ENCODE results near the gene MMD2.
"Not testable (repeated sequence)": the region's sequence is repeated elsewhere in the genome, so short reads cannot be mapped to it uniquely, and the experiment has no call there.

The MMD2 gene

GRCh38 chr7:4937411-4937810 is 21.6 kb downstream of the MMD2 start:
- no peaks in the 10 kb centered on the region for H3K27me3 Mint-ChIP-seq
- no peaks in the 10 kb centered on the region for H3K36me3 Mint-ChIP-seq
- H3K9me3 Mint-ChIP-seq (ENCODE audit: low read depth), result no peaks in the 10 kb centered on the region
- H3K4me1 Mint-ChIP-seq (ENCODE audit: low read depth), result no peaks in the 10 kb centered on the region
- H3K27ac Mint-ChIP-seq, result no peak overlapping the region
- no peak overlapping the region for H3K4me3 Mint-ChIP-seq

- no peaks in the 10 kb centered on the region for H3K4me1 Mint-ChIP-seq (ENCODE audit: low read depth)
Measured at GRCh38 chr7:4934419-4935025, 24.5 kb downstream of the MMD2 start.

GRCh38 chr7:4931943-4932342 is 27.0 kb downstream of the MMD2 start:
- H3K4me1 Mint-ChIP-seq (ENCODE audit: low read depth), result no peaks in the 10 kb centered on the region
- H3K4me3 Mint-ChIP-seq, result no peak overlapping the region
- no peak overlapping the region for H3K27ac Mint-ChIP-seq

More at GRCh38 chr7:4934419-4935025, 24.5 kb downstream of the MMD2 start:
- H3K4me3 Mint-ChIP-seq, result no peak overlapping the region
- H3K9me3 Mint-ChIP-seq (ENCODE audit: low read depth), result no peaks in the 10 kb centered on the region
- H3K27me3 Mint-ChIP-seq, result no peaks in the 10 kb centered on the region
- H3K27ac Mint-ChIP-seq, result no peak overlapping the region
- H3K36me3 Mint-ChIP-seq, result no peaks in the 10 kb centered on the region

GRCh38 chr7:4929005-4929404 is 30.0 kb downstream of the MMD2 start:
- Mint-ChIP-seq H3K36me3 (no peaks in the 10 kb centered on the region), H3K4me1 (ENCODE audit: low read depth) (no peaks in the 10 kb centered on the region), H3K27ac (no peak overlapping the region), H3K9me3 (ENCODE audit: low read depth) (no peaks in the 10 kb centered on the region), H3K4me3 (no peak overlapping the region), H3K27me3 (peaks cover 8% of the 10 kb centered on the region)

More at GRCh38 chr7:4931943-4932342, 27.0 kb downstream of the MMD2 start:
- H3K27me3 Mint-ChIP-seq, result peaks cover 4% of the 10 kb centered on the region
- H3K36me3 Mint-ChIP-seq, result no peaks in the 10 kb centered on the region
- no peaks in the 10 kb centered on the region for H3K9me3 Mint-ChIP-seq (ENCODE audit: low read depth)

- H3K4me1 Mint-ChIP-seq (ENCODE audit: low read depth), result no peaks in the 10 kb centered on the region
- peaks cover 8% of the 10 kb centered on the region for H3K27me3 Mint-ChIP-seq
- H3K4me3 Mint-ChIP-seq, result no peak overlapping the region
- no peak overlapping the region for H3K27ac Mint-ChIP-seq
- no peaks in the 10 kb centered on the region for H3K36me3 Mint-ChIP-seq
- no peaks in the 10 kb centered on the region for H3K9me3 Mint-ChIP-seq (ENCODE audit: low read depth)
Measured at GRCh38 chr7:4928445-4928844, 30.5 kb downstream of the MMD2 start.

- H3K4me3 Mint-ChIP-seq, result no peak overlapping the region
- H3K27me3 Mint-ChIP-seq, result peaks cover 5% of the 10 kb centered on the region
- H3K4me1 Mint-ChIP-seq (ENCODE audit: low read depth), result no peaks in the 10 kb centered on the region
- no peak overlapping the region for H3K27ac Mint-ChIP-seq
- H3K36me3 Mint-ChIP-seq, result no peaks in the 10 kb centered on the region
- no peaks in the 10 kb centered on the region for H3K9me3 Mint-ChIP-seq (ENCODE audit: low read depth)
Measured at GRCh38 chr7:4919969-4920766, 38.8 kb downstream of the MMD2 start.

- Mint-ChIP-seq H3K27ac (no peak overlapping the region), H3K4me3 (no peak overlapping the region), H3K27me3 (no peaks in the 10 kb centered on the region), H3K9me3 (ENCODE audit: low read depth) (no peaks in the 10 kb centered on the region), H3K36me3 (no peaks in the 10 kb centered on the region), H3K4me1 (ENCODE audit: low read depth) (no peaks in the 10 kb centered on the region)
Measured at GRCh38 chr7:4916113-4916512, 42.9 kb downstream of the MMD2 start.

GRCh38 chr7:4911111-4911828 is 47.7 kb downstream of the MMD2 start:
- Mint-ChIP-seq H3K27me3 (no peaks in the 10 kb centered on the region), H3K27ac (no peak overlapping the region), H3K9me3 (ENCODE audit: low read depth) (no peaks in the 10 kb centered on the region), H3K4me1 (ENCODE audit: low read depth) (no peaks in the 10 kb centered on the region), H3K4me3 (no peak overlapping the region), H3K36me3 (no peaks in the 10 kb centered on the region)

GRCh38 chr7:4906682-4907081 is 52.3 kb downstream of the MMD2 start:
- H3K36me3 Mint-ChIP-seq, result no peaks in the 10 kb centered on the region
- no peaks in the 10 kb centered on the region for H3K4me1 Mint-ChIP-seq (ENCODE audit: low read depth)
- no peak overlapping the region for H3K27ac Mint-ChIP-seq
- peaks cover 5% of the 10 kb centered on the region for H3K27me3 Mint-ChIP-seq
- no peaks in the 10 kb centered on the region for H3K9me3 Mint-ChIP-seq (ENCODE audit: low read depth)
- H3K4me3 Mint-ChIP-seq, result no peak overlapping the region

- Mint-ChIP-seq H3K27ac (no peak overlapping the region), H3K9me3 (ENCODE audit: low read depth) (no peaks in the 10 kb centered on the region), H3K27me3 (peaks cover 5% of the 10 kb centered on the region), H3K4me1 (ENCODE audit: low read depth) (no peaks in the 10 kb centered on the region), H3K4me3 (no peak overlapping the region), H3K36me3 (no peaks in the 10 kb centered on the region)
Measured at GRCh38 chr7:4905171-4905570, 53.8 kb downstream of the MMD2 start.

GRCh38 chr7:4904346-4904745 is 54.6 kb downstream of the MMD2 start:
- Mint-ChIP-seq H3K27ac (no peak overlapping the region), H3K9me3 (ENCODE audit: low read depth) (no peaks in the 10 kb centered on the region), H3K36me3 (no peaks in the 10 kb centered on the region), H3K27me3 (peaks cover 5% of the 10 kb centered on the region), H3K4me1 (ENCODE audit: low read depth) (no peaks in the 10 kb centered on the region), H3K4me3 (no peak overlapping the region)

GRCh38 chr7:4895766-4896165 is 63.2 kb downstream of the MMD2 start:
- Mint-ChIP-seq H3K27ac (no peak overlapping the region), H3K4me1 (ENCODE audit: low read depth) (no peaks in the 10 kb centered on the region), H3K9me3 (ENCODE audit: low read depth) (peaks cover 6% of the 10 kb centered on the region), H3K36me3 (no peaks in the 10 kb centered on the region), H3K27me3 (peaks cover 1% of the 10 kb centered on the region), H3K4me3 (no peak overlapping the region)

GRCh38 chr7:4894482-4894881 is 64.5 kb downstream of the MMD2 start:
- H3K27me3 Mint-ChIP-seq, result peaks cover 1% of the 10 kb centered on the region
- H3K4me3 Mint-ChIP-seq, result no peak overlapping the region
- H3K9me3 Mint-ChIP-seq (ENCODE audit: low read depth), result peaks cover 6% of the 10 kb centered on the region
- H3K4me1 Mint-ChIP-seq (ENCODE audit: low read depth), result no peaks in the 10 kb centered on the region
- no peak overlapping the region for H3K27ac Mint-ChIP-seq
- no peaks in the 10 kb centered on the region for H3K36me3 Mint-ChIP-seq

GRCh38 chr7:4893929-4894475 is 65.0 kb downstream of the MMD2 start:
- no peaks in the 10 kb centered on the region for H3K4me1 Mint-ChIP-seq (ENCODE audit: low read depth)
- peaks cover 1% of the 10 kb centered on the region for H3K27me3 Mint-ChIP-seq
- no peaks in the 10 kb centered on the region for H3K36me3 Mint-ChIP-seq
- H3K27ac Mint-ChIP-seq, result no peak overlapping the region
- H3K4me3 Mint-ChIP-seq, result no peak overlapping the region
- H3K9me3 Mint-ChIP-seq (ENCODE audit: low read depth), result peaks cover 6% of the 10 kb centered on the region

- H3K4me3 Mint-ChIP-seq; H3K36me3 Mint-ChIP-seq; H3K27ac Mint-ChIP-seq; H3K9me3 Mint-ChIP-seq (ENCODE audit: low read depth); H3K4me1 Mint-ChIP-seq (ENCODE audit: low read depth); H3K27me3 Mint-ChIP-seq: not testable (repeated sequence)
Measured at GRCh38 chr7:4893188-4893587, 65.8 kb downstream of the MMD2 start.
